ENCODE measurements around the gene PER3.

DNA sequence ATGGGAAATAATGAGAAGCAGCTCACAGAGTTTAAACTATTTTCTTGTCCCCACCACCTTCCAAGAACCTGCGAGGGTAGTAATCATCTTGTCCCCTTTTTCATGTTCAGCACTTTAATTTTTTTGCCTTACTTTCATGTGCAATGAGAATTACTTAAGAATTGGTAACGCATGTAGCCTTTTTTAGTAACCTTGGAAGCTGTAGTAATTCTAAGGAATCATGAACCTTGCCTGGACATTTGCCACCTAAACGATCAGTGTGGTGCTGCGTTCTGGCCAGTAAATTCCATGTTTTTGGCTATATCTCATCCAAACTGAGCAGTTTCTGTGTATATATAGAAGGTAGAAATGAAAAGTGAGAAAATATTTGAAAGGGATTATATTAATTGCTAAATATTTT, 16.9 kb upstream of the PER3 start:
- TF ChIP-seq, protein P1, sequence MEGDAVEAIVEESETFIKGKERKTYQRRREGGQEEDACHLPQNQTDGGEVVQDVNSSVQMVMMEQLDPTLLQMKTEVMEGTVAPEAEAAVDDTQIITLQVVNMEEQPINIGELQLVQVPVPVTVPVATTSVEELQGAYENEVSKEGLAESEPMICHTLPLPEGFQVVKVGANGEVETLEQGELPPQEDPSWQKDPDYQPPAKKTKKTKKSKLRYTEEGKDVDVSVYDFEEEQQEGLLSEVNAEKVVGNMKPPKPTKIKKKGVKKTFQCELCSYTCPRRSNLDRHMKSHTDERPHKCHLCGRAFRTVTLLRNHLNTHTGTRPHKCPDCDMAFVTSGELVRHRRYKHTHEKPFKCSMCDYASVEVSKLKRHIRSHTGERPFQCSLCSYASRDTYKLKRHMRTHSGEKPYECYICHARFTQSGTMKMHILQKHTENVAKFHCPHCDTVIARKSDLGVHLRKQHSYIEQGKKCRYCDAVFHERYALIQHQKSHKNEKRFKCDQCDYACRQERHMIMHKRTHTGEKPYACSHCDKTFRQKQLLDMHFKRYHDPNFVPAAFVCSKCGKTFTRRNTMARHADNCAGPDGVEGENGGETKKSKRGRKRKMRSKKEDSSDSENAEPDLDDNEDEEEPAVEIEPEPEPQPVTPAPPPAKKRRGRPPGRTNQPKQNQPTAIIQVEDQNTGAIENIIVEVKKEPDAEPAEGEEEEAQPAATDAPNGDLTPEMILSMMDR (IDR thresholded peaks at IDR 0.05; ENCODE audit: low read depth, low read length, missing input control): no peak
- TF ChIP-seq EGR1 (IDR thresholded peaks at IDR 0.05; ENCODE audit: low read depth in 2 of 2) (no peak), GABPA (IDR thresholded peaks at IDR 0.05 in 1 of 2, conservative IDR thresholded peaks at IDR 0.05 in 1 of 2) (no peak), YY1 (IDR thresholded peaks at IDR 0.05) (no peak), JUND (IDR thresholded peaks at IDR 0.05) (no peak), TAF1 (conservative IDR thresholded peaks at IDR 0.05) (no peak)
- TF ChIP-seq, protein P2, sequence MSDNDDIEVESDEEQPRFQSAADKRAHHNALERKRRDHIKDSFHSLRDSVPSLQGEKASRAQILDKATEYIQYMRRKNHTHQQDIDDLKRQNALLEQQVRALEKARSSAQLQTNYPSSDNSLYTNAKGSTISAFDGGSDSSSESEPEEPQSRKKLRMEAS (IDR thresholded peaks at IDR 0.05): no peak
